Adipose tissue (tissue), 3 donors: Measurements from ENCODE around the gene CIB1. TPM values are rescaled to one million over a fixed set of nuclear protein-coding genes. Genes with fewer than 3 reads are reported as not detected.
A peak's percentile ranks its signal among the peaks of the same experiment; 100 is the strongest.
"Not testable (repeated sequence)": the region's sequence is repeated elsewhere in the genome, so short reads cannot be mapped to it uniquely, and the experiment has no call there.

ENCODE experiments used
- H3K27ac ChIP-seq: one replicate; pipeline ENCODE4 v1.5.1; 2013; ENCODE audit warnings: low read depth, low read length
- WGBS, 3 donors: extraction: QIAGEN DNeasy Blood & Tissue Kit; methylation state at CpG; one replicate each; pipeline ENCODE4 v1.1.7; 2013; 5-methylcytosine and 5-hydroxymethylcytosine counted together
- polyA plus RNA-seq, 3 donors: library from polyadenylated mRNA; stranded (reverse); fragments of 200-250 nt; gene quantifications; one replicate each; pipeline ENCODE4 v1.2.3, GENCODE V29; 2013
- donor health status: healthy with polysubstance abuse.
- donor health status: Bipolar disorder and iron deficiency.
- donor health status: healthy.

CIB1 gene
- polyA plus RNA-seq, 3 donors: 105 to 188 (median 112) TPM

- WGBS, 3 donors: 76 to 88% (median 81%) methylated on average over 10 of the region's 10 CpGs
Observed at GRCh38 chr15:90205050-90205848, 28.5 kb downstream of the CIB1 start.

GRCh38 chr15:90203922-90204321, 29.8 kb downstream of the CIB1 start:
- WGBS, 3 donors: 64 to 68% (median 67%) methylated on average over 8 of the region's 8 CpGs
- no peak overlapping the region for H3K27ac ChIP-seq

More at GRCh38 chr15:90205050-90205848, 28.5 kb downstream of the CIB1 start:
- no peak overlapping the region for H3K27ac ChIP-seq

DNA sequence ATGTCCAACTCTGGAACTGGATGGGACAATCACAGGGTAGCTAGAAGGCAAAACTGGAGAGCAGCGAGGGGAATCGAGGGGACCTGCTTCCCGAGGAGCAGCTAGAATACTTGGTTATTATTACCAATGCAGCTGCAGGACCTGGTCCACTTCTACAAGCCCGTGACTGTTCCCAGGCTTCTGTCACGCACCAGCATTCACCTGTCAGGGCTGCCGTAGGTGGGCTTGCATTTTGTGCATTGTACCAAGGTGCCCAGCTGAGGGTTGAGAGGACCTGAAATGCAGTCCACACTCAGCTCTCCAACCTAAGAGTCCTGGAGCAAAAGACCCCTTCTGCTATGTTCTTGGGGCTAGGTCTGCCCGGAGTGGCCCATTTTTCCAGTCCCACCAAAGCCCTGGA, 30.3 kb downstream of the CIB1 start:
- H3K27ac ChIP-seq: no peak overlapping the region
- 92 to 98% (median 98%) methylated on average over 7 of the region's 7 CpGs for WGBS, 3 donors

DNA sequence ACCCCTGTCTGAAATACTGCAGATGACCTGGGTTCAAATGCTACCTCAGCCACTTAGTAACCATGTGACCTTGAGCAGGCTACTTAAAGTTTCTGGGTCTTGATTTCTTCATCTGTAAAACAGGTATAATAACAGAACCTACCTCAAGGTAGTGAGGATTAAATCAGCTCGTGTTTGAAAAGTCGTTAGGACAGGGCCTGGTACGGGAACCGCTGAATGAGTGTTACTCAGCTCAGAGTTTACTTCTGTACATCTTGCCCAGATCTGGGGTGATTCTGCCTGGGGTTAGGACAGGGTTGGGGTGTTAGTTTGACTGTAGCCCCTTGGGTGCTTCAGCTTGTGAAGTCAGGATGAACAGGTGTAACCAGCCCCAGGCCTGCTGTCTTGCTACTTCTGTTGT, 30.8 kb downstream of the CIB1 start:
- WGBS, 3 donors: 76 to 92% (median 91%) methylated on average over 4 of the region's 4 CpGs
- H3K27ac ChIP-seq: no peak overlapping the region

GRCh38 chr15:90201944-90202375, 31.8 kb downstream of the CIB1 start:
- WGBS, 3 donors: 3 to 13% (median 11%) methylated on average over 24 to 25 of the region's 25 CpGs
- no peak overlapping the region for H3K27ac ChIP-seq

DNA sequence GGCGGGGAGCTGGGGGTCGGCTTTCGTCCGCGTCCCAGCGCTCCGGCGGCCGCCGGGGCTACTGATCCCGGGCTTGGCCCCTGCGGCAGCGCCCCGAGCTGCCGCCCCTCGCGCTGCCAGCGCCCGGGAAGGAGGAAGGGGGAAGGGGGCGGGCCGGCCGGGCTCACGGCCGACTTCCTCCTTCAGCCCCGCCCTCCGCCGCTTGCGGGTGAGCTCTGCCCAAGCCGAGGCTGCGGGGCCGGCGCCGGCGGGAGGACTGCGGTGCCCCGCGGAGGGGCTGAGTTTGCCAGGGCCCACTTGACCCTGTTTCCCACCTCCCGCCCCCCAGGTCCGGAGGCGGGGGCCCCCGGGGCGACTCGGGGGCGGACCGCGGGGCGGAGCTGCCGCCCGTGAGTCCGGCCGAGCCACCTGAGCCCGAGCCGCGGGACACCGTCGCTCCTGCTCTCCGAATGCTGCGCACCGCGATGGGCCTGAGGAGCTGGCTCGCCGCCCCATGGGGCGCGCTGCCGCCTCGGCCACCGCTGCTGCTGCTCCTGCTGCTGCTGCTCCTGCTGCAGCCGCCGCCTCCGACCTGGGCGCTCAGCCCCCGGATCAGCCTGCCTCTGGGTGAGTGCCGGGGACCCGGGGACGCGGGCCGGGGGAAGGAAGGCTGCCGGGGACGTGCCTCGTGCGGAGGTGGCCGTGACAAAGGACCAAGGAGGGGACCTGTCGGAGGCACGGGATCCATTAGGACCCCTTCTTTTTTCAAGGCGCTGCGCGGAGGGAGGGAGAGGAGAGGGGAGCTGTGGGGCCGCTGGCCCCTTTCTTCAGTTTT, 32.4 kb downstream of the CIB1 start, which contains the start of gene SEMA4B:
SEMA4B (plus strand) TSS at position 201 of the 814 bp plus-strand sequence; CDS start at position 450, 249 bp downstream.
- H3K27ac ChIP-seq: peak within 1 kb of the TSS; percentile 0
- 0 to 1% (median 1%) methylated on average over 47 to 86 of the region's 88 CpGs for WGBS, 3 donors

GRCh38 chr15:90200534-90201129, 33.1 kb downstream of the CIB1 start:
- H3K27ac ChIP-seq: no peak overlapping the region
- 9 to 19% (median 10%) methylated on average over 24 of the region's 24 CpGs for WGBS, 3 donors

GRCh38 chr15:90194655-90195054, 39.1 kb downstream of the CIB1 start:
- no peak overlapping the region for H3K27ac ChIP-seq
- 67 to 85% (median 82%) methylated on average over 2 of the region's 2 CpGs for WGBS, 3 donors

DNA sequence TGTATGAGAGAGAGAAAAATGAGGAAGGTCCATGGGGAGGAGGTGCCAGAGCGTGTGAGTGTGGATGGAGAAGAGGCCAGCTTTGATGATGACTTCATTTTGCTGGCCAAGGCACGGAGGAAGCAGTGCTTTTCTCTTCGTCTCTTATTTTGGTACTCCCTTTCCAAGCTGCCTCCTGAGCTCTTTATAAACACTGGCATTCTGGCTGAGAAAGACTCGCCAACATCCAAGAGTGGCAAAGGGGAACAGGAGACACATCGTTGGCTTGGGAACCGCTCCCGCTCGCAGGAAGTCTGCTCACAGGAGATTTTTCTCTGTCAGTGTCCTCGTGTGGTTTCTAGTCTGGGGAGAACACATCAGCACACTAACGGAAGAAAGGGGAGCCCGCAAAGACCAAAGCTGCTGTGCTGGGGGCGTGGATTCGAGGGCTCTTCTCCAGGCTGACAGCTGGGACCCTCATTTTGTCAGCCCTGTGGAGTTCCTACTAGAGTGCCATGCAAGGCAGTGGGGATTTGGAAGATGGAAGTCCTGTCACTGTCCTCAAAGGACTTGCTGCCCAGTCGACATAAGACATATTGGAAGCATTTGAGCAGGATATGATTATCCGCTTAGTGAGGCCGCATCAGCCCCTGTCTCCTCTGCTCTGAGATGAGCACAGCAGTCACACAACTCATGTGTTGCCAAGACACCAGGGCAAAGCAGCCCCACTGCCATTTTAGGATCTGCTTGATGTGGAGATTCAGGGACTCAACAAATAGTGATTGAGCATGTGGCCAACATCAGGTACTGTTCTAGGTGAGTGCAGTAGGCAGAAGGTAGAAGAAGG, 40.6 kb downstream of the CIB1 start:
- WGBS, 3 donors: 39 to 55% (median 48%) methylated on average over 16 of the region's 16 CpGs
- no peak overlapping the region for H3K27ac ChIP-seq

- WGBS, 3 donors: 9 to 40% (median 36%) methylated on average over 7 of the region's 7 CpGs
- H3K27ac ChIP-seq: no peak overlapping the region
Observed at GRCh38 chr15:90191794-90192509, 41.8 kb downstream of the CIB1 start.

DNA sequence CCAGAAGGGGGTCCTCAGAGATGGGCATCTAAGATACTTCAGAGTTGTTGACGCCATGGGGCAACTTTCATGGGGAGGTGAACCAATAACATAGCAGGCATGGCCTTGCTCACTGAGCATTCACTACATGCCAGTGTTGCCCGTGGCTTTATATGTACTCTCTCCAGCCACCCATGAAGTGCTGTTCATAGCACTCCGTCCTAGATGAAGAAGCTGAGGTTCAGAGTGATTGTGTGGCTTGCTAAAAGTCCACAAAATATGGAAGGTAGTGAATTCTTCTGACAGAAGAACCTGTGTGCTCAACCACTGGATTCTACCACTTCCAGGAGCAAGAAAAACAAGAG, 42.4 kb downstream of the CIB1 start:
- H3K27ac ChIP-seq: no peak overlapping the region
- 47 to 84% (median 81%) methylated on average over 3 of the region's 3 CpGs for WGBS, 3 donors

DNA sequence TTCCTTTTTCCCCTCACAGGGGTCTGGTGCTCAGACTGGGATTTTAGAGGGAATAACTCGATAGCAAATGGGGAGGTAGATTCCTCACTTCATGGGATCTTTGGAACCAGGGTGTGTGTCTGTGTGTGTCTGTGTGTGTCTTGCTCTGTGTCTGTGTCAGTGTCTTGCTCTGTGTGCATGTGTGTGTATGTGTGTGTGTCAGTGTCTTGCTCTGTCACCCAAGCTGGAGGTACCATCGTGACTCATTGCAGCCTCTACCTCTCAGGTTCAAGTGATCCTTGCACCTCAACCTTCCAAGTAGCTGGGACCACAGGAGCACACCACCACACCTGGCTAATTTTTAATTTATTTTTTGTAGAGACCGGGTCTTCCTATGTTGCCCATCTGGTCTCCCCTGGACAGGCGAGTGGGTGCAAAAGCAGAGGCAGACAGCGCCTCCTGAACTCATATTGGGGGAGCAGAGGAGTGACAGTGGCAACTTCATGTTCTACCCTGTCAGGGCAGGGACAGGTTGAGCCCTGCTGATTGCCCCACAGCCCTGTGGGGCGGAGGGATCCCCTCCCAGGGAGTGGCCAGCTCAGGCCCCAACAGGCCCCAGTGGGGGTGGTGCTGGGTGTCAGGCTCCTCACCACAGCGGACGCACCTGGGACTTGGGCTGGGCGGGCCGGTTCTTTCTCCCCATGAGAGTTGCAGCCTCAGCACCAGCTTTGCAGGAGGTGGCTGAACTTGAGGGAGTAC, 43.0 kb downstream of the CIB1 start:
- H3K27ac ChIP-seq: no peak overlapping the region
- WGBS, 3 donors: 60 to 93% (median 87%) methylated on average over 10 of the region's 10 CpGs

- H3K27ac ChIP-seq: no peak overlapping the region
Observed at GRCh38 chr15:90189781-90190467, 43.8 kb downstream of the CIB1 start.

GRCh38 chr15:90188914-90189748, 44.6 kb downstream of the CIB1 start:
- 57 to 72% (median 59%) methylated on average over 8 of the region's 8 CpGs for WGBS, 3 donors
- no peak overlapping the region for H3K27ac ChIP-seq

More at GRCh38 chr15:90189781-90190467, 43.8 kb downstream of the CIB1 start:
- WGBS, 3 donors: 80 to 87% (median 80%) methylated on average over 10 of the region's 10 CpGs

GRCh38 chr15:90188065-90188464, 45.7 kb downstream of the CIB1 start:
- 95 to 97% (median 97%) methylated on average over 7 of the region's 7 CpGs for WGBS, 3 donors
- H3K27ac ChIP-seq: not testable (repeated sequence)
